HG03097 (cell line): ENCODE measurements around the gene DAB2IP.

Experiments
- ATAC-seq: cut with Tn5 transposase; IDR thresholded peaks from one replicate; pipeline ENCODE4 v1.9.1; 2021; ENCODE audit not compliant: unreplicated experiment, low FRiP score

DAB2IP gene

DNA sequence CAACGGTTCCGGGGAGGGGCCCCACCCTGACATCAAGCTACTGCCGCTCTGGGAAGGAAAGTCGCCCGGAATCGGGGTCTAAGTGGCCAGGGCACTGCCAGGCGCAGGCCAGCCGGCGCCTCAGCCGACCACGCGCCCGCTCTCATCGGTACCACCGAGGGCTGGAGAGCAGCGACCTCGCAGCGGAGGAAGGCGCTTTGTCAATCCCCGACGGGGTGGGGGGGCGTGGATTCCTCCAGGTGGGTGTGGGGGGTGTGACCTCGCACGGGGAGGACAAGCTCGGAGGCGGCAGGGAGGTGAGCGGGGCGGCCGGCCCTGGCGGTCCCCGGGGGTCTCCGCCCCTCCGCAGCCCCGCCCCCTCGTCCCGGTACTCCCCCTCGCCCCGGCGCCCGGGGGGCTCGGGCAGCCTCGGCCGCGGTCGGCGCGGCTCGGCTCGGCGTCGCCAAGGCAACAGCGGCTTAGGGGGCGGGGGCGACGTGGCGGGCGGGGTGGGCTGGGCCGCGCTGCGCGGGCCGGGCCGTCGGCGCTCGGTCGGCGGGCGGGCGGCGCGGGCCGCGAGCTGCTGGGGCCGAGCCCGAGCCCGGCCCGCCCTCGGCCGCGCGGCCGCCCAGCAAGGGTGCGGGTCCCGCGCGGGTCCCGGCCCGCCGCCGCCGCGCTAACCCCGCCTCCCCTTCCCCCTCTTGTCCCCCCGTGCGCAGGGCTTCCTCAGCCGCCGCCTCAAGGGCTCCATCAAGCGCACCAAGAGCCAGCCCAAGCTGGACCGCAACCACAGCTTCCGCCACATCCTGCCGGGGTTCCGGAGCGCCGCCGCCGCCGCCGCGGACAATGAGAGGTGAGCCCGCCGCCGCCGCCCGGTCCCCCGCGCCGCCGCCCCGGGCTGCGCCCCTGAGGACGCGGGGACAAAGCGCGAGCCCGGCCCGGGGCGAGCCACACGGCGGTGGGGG is 47.5 kb downstream of the DAB2IP start:
- no peak for ATAC-seq

DNA sequence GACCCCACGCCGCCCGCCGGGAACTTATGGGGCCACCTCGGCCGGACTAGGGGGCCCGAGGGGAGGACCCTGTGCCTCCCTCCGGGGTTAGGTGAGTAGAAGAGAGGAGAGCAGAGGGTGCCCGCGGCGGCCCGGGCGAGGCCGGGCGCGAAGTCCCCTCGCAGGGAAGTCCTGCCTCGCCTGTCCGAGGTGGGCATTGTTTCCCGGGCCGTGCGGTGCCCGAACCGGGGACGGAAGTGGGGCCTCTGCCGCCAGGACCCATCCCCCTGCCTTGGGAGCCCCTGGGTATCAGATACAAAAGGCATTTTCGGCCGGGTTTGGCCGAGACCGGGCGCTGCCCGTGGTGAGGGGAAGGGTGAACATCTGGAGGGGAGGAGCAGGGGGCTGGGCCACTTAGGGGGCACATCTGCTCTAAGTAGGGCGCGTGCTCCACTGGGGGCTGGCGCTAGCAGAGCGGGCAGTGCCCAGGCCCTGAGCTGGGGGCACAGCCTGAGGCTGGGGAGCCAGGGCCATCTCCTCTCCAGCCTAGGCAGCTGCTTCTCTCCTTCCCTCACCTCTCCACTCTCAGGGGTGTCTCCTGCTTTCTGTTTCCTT is 48.2 kb downstream of the DAB2IP start:
- no peak for ATAC-seq

DNA sequence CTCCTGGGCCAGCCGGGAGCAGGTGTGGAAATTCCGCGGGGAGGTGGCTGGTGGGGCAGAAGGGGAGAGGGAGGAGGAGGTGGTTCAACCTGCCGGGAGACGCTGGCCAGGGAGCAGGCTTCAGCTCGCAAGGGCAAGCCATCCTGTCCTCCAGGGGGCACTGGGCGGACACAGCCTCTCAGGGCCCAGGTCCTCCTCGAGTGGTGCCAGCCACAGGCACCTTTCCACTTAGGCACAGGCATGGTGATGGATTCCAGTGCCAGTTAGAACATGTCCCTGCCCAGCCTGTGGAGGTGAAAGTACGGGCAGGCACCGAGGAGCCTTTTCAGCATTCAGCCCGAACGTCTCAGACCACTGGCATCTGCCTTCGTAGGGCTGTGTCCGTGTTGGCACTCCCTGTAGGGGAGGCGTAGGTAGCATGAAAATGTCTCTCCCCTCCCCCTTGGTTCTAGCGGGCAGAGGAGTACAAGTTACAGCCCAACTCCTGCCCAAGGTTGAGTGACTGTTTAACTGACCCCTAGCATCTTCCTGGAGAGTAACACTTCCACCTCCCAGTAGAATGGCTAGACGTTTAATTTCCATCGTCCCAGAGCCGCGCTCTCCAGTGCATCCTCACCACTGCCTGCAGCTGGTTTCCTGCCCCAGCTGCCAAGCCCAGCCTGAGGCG is 48.9 kb downstream of the DAB2IP start:
- ATAC-seq, result no peak

DNA sequence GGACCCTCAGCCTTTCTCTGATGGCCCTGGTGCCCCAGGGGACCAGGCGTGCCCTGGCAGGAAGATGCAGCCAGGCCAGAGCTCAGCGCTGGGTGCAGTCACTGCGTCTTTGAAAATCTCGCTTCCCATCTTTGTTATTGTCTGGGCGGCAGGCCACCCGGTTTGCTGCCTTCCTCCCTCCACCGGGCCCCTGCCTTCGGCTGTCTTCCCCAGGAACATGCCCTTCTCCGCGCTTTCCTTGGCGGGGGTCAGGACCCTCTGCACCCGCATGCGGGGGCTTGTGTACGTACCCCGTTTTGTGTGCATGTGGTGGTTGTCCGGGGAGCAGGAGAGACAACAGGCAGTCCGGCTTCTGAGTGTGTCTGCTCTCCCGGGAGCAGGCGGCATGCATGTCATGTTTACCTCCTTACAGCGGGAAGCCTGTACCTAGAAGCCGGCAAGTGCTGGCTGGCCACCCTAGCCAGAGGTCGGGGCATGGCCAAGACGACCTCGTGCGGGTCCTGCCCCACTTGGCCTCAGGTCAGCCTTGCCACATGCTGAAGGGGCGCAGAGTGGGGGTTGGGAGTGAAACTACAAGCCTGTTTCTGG is 49.5 kb downstream of the DAB2IP start:
- ATAC-seq, result no peak

DNA sequence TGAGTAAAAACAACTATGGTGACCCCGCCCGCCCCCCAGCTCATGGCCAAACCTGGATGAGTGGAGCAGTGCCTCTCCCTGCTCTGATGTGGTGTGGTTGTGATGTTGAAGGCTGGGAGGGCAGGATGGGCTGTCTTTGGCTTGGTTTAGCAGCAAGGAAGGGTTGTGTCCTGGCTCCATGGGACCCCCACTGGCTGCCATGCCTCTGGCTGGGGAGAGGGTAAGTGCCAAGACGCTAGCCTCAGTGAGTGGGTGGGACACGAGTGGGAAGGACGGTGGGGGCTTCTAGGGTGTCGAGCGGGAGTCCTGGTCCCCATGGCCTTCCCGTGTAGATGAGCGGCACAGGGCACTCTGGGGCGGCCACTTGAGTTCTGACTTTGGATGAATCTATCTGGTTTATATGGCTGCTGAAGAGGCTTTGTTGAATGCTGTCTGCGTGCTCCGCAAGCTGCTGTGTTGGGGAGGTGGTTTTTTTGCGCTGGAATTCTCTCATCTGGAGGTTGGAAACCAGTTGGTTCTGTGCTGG is 50.4 kb downstream of the DAB2IP start:
- no peak for ATAC-seq

DNA sequence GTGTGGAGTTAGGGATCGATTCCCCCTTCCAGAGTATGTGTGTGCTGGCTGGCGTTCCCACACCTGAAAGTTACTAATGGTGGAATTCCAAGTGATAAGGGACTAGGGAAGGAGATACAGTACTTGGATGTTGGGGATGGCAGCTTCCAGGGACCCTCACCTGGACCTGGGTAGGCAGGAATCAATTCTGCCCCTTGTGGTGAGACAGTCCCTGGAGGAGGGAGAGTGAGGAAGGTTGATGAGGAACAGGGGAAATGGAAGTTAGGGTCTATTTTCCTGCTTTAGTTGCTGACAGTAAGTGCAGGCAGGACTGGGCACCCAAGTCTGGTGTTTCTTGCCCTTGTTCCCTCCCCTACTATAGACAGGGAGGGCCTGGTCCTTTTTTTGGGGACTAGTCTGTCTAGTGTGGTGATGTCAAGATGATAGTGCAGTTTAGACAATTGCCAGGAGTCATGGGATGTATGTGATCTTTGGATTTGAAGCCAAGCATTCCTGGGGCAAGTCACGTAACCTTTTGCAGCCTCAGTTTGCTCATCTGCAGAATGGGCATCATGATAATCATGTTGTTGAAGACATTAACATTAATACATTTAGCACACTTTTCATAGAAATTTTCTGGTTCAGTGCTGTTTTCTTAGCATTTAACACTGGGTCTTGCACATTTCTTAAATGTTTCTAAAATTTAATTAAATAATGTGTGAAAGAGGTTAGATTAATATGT is 51.7 kb downstream of the DAB2IP start:
- ATAC-seq, result no peak

DNA sequence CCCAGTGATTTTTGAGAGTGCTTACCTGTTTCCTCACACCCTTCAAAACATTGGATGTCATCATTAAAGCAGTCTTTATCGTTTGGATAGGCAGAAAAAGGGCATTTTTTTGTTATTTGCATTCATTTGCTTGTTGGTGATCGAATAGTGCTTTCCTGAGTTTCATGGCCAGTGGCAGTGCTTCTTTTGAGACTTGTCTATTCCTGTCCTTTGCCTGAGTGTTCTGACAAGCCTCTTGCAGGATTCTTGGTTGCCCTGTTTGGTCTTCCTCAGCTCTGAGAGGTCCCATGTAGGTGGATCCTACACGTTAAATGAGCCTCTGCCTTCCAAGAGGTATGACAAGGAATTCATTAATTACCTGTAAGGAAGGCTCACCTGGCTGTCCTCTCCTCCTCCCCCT is 52.8 kb downstream of the DAB2IP start:
- ATAC-seq, result no peak

DNA sequence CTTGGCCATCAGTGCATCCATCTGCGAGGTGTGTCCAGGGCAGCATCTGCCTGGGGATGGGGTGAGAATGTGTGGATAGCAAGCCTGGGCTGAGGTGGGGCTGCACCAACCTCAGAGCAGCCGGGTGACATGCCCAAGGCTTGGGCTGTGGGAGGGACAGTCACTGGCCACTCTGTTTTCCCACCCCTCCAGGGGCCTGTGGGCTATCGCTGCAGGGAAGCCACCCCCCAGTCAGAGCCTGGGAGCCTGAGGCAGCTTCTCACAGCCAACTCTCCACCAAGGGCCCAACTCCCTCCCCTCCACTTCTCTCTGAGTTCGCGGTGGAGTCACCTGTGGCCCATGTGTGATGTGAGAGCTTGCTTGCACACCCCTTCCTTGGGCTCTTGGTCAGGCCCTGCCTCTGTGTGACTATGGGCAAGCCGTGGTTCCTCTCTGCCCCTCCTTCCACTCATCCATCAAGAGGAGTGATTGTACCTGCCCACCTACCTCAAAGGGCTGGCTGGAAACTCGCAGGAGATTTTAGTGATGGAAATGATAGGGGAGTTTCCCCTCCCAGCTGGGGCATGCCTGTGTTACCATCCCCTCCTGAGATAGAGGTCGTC is 54.8 kb downstream of the DAB2IP start:
- ATAC-seq, result no peak

DNA sequence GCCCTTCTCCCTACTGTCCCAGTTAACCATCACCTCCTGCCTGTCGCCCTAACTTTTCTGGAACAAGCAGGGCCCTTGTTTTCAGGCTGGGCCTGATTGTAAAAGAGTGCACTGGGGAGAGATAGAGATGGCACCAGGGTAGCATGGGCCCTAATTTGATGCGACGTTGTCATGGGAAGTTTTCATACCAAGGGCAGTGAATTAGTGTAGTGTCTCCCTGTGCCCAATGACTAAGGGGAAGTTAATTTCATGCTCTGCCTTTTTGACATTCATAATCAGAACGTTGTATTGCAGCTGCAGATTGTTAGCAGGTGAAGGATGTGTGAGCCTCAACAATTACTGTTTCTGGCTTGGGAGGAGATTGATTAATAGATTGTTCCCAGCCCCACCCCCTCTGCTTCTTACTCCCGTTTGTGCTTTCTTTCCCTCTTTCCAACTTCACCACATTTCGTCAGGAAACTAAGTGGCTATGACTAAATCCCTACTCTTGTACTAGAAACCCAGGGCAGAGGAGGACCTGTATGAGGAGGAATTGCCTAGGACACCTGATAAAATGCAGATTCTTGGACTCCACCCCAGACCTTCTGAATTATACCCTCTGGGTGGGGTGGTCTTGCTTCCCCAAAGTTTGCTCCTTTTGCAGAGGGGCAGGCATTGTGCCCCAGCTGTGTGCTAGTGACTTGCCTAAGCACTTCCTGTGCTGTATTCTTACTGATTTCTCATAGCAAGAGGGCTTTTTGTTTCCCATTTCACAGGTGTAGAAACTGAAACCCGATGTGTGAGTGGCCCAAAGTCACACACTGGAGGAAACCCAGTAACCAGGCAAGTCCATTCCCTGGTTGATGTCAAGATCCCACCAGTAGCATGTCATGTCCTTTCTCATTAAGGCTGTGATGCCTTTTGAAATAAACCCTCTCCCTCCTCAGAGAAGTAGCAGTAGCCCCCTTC is 56.3 kb downstream of the DAB2IP start:
- ATAC-seq, result peak; percentile 62

DNA sequence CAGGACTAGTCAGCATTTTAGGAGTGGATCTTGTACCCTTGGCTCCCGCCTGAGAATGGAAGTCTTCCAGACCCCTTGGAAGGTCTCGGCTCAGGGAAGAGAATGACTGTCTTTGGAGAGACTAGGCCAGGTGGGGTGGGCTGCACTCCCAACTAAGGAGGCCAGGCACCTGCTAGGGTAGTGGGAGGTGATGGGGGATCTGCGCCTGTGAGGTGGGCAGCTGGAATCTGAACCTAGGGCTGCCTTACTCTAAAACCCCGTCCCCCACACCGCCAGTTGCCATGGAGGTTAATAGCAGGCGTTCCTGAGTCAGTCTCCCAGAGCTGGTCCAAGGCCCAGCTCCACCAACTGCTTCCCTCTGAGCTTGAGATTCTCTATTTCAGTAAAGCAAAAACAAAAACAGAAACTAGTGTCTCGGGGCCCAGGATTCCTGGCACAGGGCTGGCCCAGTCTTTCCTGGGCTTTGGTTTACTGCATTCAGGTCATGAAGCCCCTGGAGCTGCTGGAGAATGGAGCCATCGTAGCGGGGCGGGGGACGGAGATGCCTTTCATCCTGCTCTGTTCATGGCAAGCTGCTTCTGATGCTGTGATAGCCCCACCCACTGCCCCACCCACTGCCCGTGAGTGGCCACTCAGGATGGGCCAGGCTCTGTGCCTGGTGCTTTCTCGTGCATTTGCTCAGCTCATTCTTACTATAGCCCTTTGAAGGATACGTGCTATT is 57.5 kb downstream of the DAB2IP start:
- no peak for ATAC-seq

DNA sequence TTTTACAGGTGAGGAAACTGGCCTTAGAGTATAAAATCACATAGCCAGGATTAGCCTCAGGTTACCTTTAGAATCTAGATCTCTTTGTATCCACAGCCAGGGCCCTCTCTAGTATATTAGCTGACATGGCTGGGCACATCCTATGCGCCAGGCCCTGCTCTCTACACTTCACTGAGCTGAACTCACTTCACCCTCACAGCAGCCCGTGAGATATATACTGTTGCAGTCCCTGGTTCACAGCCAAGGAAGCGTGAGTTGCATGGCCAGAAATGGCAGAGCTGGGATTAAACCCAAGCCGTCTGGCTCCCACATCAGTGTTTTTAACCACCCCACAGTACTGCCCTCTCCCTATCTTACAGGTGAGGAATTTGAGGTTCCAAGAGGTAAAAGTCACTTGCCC is 58.4 kb downstream of the DAB2IP start:
- ATAC-seq, result no peak

DNA sequence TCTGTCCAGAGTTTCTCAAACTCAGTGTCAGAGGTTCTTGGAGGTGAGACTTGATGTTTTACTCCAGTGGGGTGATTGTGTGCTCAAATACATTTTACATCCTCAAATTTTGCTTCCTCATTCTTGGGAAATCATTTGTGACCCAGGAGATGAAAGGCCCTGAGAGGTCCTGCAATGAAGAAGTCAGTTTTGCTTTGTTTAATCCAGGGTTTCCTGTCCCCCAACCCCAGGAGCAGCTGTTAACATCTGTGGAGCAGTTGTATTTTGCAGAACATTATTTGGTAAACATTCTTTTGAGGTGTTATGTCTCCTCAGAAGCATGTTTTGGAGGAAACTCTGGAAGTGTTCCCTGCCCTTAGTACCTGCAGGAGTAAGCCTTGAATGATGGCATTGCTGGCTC is 59.8 kb downstream of the DAB2IP start:
- ATAC-seq, result no peak

DNA sequence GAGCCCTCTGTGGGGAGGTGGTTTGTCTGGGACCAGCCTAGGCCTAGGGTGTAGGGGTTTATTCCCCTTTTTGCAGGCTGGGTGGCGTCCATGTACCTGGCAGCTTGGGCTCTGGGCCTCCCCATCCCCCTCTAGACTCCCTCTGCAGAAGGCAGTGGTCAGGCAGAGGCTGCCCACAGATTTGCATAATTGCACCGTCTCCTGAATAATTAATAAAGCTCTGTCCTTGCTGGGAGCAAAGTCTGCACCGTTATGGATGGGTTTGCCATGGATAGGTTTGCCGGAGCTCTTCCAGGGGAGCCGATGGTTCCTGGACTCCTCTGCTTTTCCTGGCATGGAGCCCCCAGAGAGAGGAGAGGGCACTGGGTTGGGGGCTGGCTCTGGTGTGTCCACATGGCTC is 60.4 kb downstream of the DAB2IP start:
- no peak for ATAC-seq

DNA sequence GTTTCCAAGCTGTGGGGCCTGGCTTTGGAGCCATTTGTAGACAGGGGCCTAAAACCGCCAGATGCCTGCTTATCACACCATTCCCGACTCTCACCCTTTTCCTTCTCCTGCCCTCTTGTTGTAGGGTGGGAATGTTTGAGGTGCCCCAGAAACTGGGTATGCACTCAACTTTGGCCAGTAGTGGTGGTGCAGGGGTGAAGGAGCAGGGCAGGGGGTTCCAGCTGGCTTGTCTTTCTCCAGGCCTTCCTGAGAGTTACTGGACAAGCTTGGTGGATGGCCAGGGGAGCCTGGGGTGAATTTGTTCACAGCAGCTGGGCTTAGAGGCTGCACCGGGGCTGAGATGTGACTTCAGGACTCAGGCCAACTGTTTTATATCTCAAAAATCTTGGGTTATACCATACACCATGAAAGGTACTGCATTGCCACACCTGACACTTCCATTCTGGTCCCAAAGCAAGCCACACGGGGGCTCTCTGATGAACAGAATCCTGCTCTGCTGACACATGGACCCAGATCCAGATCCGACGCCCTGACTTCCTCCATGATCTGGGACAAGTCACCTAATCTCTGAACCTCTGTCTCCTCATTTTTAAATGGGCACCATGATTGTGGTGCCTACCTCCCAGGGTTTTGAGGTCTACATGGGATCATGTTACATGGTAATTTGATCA is 62.1 kb downstream of the DAB2IP start:
- ATAC-seq, result no peak

DNA sequence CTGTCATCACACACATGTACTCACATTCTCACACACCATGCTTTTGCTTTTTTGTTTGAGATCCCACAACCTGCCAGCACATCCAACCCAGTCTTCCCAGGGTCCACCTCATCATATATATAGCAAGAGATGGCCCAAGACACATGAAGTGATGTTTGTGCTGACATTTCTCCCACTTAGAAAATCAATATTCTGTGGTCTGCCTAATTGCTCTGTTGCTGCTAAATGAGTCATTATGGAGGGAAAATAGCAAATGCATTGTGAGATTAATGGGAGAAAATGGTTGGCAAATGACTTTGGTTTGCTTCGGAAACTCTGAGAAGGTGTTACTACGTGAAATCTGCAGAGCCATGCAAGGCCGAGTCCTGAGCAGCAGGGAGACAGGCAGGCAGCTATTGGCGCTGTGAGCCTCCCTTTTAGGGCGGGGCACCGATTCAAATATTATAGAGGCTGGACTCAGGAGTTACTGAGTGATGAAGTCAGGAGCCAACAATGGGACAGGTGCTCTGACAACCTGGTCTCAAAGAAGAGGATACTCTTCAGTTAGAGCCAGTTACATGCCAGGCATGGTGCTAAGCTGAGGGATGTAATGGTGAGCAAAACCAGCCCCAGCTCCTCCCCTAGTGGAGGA is 62.8 kb downstream of the DAB2IP start:
- ATAC-seq, result no peak

DNA sequence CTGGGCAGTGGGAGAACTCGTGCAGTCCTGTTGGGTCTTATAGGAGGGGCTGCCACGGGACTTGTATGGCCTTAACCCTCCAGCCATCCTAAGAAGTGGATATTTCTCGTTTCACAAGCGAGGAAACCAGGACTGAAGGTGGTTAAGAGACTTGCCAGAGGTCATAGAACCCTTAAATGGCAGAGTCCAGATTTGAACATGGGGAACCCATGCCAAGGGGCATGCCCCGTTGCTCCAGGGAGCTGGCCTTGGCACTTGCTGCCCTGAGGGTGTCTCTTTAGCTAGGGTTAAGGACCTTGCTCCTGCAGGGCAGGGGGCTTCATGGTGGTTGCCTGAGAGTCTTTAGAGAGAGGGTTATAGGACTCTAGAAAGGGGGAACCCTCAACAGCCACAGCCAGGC is 63.4 kb downstream of the DAB2IP start:
- ATAC-seq, result no peak
